Measurements from ENCODE around the gene CBX3.
"Not testable (repeated sequence)": the region's sequence is repeated elsewhere in the genome, so short reads cannot be mapped to it uniquely, and the experiment has no call there.

Gene CBX3

GRCh38 chr7:26201247-26202018, at the start of gene CBX3:
TSS of gene CBX3 (plus strand) at chr7:26201745. CDS start at chr7:26202999, 1,254 bp downstream.
- peak within 1 kb of the TSS; percentile 100 for H3K4me3 ChIP-seq (ENCODE audit: low read depth, low read length)
- peak; percentile 56 for DNase-seq (ENCODE audit: low read depth)
- no peak for TF ChIP-seq CTCF (IDR thresholded peaks at IDR 0.05; ENCODE audit: control insufficient read depth, extremely low read depth, insufficient read depth)

DNA sequence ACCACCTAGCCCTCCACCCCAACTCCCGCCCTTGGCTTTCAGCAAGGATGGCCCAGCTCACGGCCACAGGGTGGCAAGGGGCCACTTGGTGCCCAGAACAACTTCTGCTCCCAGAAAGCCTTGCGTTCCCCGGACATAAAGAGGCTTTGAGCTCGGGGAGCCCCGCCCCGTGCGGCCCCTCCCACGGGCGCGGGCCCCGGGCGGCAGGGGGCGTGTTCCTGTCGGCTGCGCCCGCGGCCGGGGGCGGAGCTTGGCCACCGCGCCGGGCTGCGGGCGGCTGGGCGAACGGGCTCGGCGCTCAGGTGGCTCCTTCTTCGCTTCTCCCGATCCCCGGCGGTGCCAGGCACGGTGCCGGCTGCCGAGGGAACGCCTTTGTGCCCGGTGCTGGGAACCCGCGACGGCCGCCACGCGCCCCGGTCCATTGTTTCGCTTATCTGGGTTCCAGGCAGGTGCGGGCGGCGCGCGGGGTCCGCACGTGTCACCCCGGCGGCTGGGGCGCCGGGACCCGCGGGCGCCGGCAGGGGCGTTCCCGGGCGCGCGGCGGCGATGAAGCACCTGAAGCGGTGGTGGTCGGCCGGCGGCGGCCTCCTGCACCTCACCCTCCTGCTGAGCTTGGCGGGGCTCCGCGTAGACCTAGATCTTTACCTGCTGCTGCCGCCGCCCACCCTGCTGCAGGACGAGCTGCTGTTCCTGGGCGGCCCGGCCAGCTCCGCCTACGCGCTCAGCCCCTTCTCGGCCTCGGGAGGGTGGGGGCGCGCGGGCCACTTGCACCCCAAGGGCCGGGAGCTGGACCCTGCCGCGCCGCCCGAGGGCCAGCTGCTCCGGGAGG, 49.4 kb upstream of the CBX3 start, which contains the start of gene NFE2L3:
Gene NFE2L3 (plus strand): TSS at position 246 of the 829 bp plus-strand sequence. CDS start 301 bp downstream, at position 547.
- peak; percentile 32 for DNase-seq (ENCODE audit: low read depth)
- TF ChIP-seq CTCF (IDR thresholded peaks at IDR 0.05; ENCODE audit: control insufficient read depth, extremely low read depth, insufficient read depth): peak; percentile 13; the same call in 1 of the 2 replicates
- peak within 1 kb of the TSS; percentile 53 for H3K4me3 ChIP-seq (ENCODE audit: low read depth, low read length)

GRCh38 chr7:26152782-26153240, 48.7 kb upstream of the CBX3 start:
- H3K4me3 ChIP-seq (ENCODE audit: low read depth, low read length): peak overlapping the region; percentile 53
- DNase-seq (ENCODE audit: low read depth): not testable (repeated sequence)

DNA sequence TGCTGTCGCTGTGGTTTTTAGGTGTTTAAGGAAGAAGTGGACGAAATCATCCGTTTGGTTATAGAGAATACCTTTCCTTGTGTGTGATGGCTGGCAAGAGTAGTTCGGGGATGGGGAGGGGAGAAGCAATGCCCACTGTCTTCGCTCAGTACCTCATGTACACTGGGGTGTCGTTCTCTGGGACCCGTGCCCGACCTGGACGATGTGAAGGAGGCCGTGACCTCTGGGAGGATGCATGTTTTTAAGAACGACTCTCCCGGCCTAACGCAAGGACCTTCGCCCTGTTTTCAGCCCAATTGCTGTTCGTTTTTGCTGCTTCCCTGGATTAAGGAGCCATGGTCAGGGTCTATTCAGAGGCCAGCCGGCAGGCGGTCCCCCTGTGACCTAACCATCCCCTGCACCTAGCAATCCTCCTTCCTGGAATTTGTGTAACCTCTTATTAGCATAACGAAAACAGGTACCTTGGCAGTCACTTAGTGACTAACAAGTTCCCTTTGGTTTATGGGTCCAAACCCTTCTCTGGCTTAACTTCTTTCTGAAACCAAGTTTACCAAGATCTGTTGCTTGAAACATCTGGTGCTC, 48.2 kb upstream of the CBX3 start:
- TF ChIP-seq CTCF (IDR thresholded peaks at IDR 0.05; ENCODE audit: control insufficient read depth, extremely low read depth, insufficient read depth): no peak
- H3K4me3 ChIP-seq (ENCODE audit: low read depth, low read length): 0 out of 2 replicates have a peak overlapping the region, but pooled peaks have one; percentile 23
- no peak for DNase-seq (ENCODE audit: low read depth)

GRCh38 chr7:26153823-26154783, 47.4 kb upstream of the CBX3 start:
- no peak for TF ChIP-seq CTCF (IDR thresholded peaks at IDR 0.05; ENCODE audit: control insufficient read depth, extremely low read depth, insufficient read depth)
- DNase-seq (ENCODE audit: low read depth): no peak
- H3K4me3 ChIP-seq (ENCODE audit: low read depth, low read length): no peak overlapping the region

- H3K4me3 ChIP-seq (ENCODE audit: low read depth, low read length): no peak overlapping the region
- no peak for DNase-seq (ENCODE audit: low read depth)
- no peak for TF ChIP-seq CTCF (IDR thresholded peaks at IDR 0.05; ENCODE audit: control insufficient read depth, extremely low read depth, insufficient read depth)
These were observed 45.8 kb upstream of the CBX3 start for GRCh38 chr7:26155531-26156375.

Measured in LNCaP clone FGC (cell line).